ENCODE data around the gene OSTN.

GRCh38 chr3:191300422-191300821 lies 101.4 kb downstream of the OSTN start:
- TF ChIP-seq CTCF (conservative IDR thresholded peaks at IDR 0.05; ENCODE audit: low read depth, low read length): no peak
- TF ChIP-seq EZH2 (IDR thresholded peaks at IDR 0.05; ENCODE audit: low read length, unreplicated experiment): no peak

All from PC-3 (cell line).